GM23338 (cell line): ENCODE measurements around the gene BNIP5. TPM values are rescaled to one million over a fixed set of nuclear protein-coding genes. Genes with fewer than 3 reads are reported as not detected.

Experiments
- ATAC-seq: fragments of 200-7000 bp; cut with Tn5 transposase; 3 replicates; pipeline ENCODE4 v1.9.1; 2020
- DNase-seq: peaks from one replicate; pipeline ENCODE4 v3.0.0-alpha.2; 2015; ENCODE audit warnings: low spot score
- H2AFZ ChIP-seq: fragments of 200-600 bp; sonication (generic); 2 replicates; pipeline ENCODE4 v1.8.0; 2016; ENCODE audit warnings: antibody characterized with exemption, mild to moderate bottlenecking, moderate library complexity
- H3F3A ChIP-seq: fragments of 200-600 bp; sonication (generic); replicated peaks from 2 replicates; pipeline ENCODE4 v1.8.0; 2017; ENCODE audit warnings: antibody characterized with exemption, mixed run types, low read depth
- H3K27ac ChIP-seq: fragments of 200-600 bp; sonication (generic); 2 replicates; pipeline ENCODE4 v1.6.1; 2016; ENCODE audit warnings: low read depth
- H3K27me3 ChIP-seq: fragments of 200-600 bp; sonication (generic); 2 replicates; pipeline ENCODE4 v1.8.0; 2016; ENCODE audit warnings: mild to moderate bottlenecking, mixed run types, moderate library complexity; ENCODE audit not compliant: insufficient read depth
- H3K36me3 ChIP-seq: fragments of 200-600 bp; sonication (generic); 2 replicates; pipeline ENCODE4 v1.8.0; 2016; ENCODE audit warnings: mild to moderate bottlenecking; ENCODE audit not compliant: insufficient read depth
- H3K4me1 ChIP-seq: fragments of 200-600 bp; sonication (generic); 2 replicates; pipeline ENCODE4 v1.8.0; 2016; ENCODE audit warnings: mild to moderate bottlenecking, moderate library complexity; ENCODE audit not compliant: insufficient read depth
- H3K4me2 ChIP-seq: fragments of 200-600 bp; sonication (generic); 2 replicates; pipeline ENCODE4 v1.7.1; 2017; ENCODE audit warnings: mixed run types
- H3K4me3 ChIP-seq: fragments of 200-600 bp; sonication (generic); 2 replicates; pipeline ENCODE4 v1.6.1; 2016; ENCODE audit warnings: mixed run types
- H3K79me2 ChIP-seq: fragments of 200-600 bp; sonication (generic); replicated peaks from 2 replicates; pipeline ENCODE4 v1.8.0; 2017; ENCODE audit warnings: mild to moderate bottlenecking; ENCODE audit not compliant: insufficient read depth
- H3K9me2 ChIP-seq: fragments of 200-600 bp; sonication (generic); 2 replicates; pipeline ENCODE4 v1.8.0; 2017; ENCODE audit not compliant: insufficient read depth
- H4K20me1 ChIP-seq: fragments of 200-600 bp; sonication (generic); replicated peaks from 2 replicates; pipeline ENCODE4 v1.8.0; 2017; ENCODE audit warnings: mild to moderate bottlenecking; ENCODE audit not compliant: insufficient read depth
- H3K27ac Mint-ChIP-seq: 2 replicates; pipeline ENCODE4 v1.8.0; 2020; ENCODE audit warnings: inconsistent platforms, mild to moderate bottlenecking, moderate library complexity, mixed read lengths
- H3K27me3 Mint-ChIP-seq: 3 replicates; pipeline ENCODE4 v1.8.0; 2022; ENCODE audit warnings: low read depth, mild to moderate bottlenecking, moderate library complexity, mixed read lengths, inconsistent platforms; ENCODE audit not compliant: insufficient read depth, poor library complexity
- H3K36me3 Mint-ChIP-seq: 3 replicates; pipeline ENCODE4 v1.8.0; 2021; ENCODE audit warnings: low read depth, mild to moderate bottlenecking, inconsistent platforms, moderate library complexity, mixed read lengths
- H3K4me1 Mint-ChIP-seq: 3 replicates; pipeline ENCODE4 v1.8.0; 2020; ENCODE audit warnings: mild to moderate bottlenecking, inconsistent platforms, mixed read lengths
- H3K4me3 Mint-ChIP-seq: 3 replicates; pipeline ENCODE4 v1.8.0; 2021; ENCODE audit warnings: moderate library complexity, mild to moderate bottlenecking, inconsistent platforms, mixed read lengths
- H3K9me3 Mint-ChIP-seq: 3 replicates; pipeline ENCODE4 v1.8.0; 2020; ENCODE audit warnings: moderate library complexity, mild to moderate bottlenecking, inconsistent platforms, mixed read lengths
- EZH2 ChIP-seq: fragments of 200-600 bp; sonication (generic); IDR thresholded peaks from one replicate; pipeline ENCODE4 v1.8.0; 2017; ENCODE audit warnings: antibody characterized with exemption, mild to moderate bottlenecking, low read depth; ENCODE audit not compliant: unreplicated experiment
- JUNB ChIP-seq: IDR thresholded peaks from one replicate; pipeline ENCODE4 v1.6.1; 2016; ENCODE audit warnings: antibody characterized with exemption; ENCODE audit not compliant: unreplicated experiment
- NANOG ChIP-seq: IDR thresholded peaks from 2 replicates; pipeline ENCODE4 v1.6.1; 2016; ENCODE audit warnings: antibody characterized with exemption, borderline replicate concordance
- STAT1 ChIP-seq: IDR thresholded peaks from one replicate; pipeline ENCODE4 v1.6.1; 2016; ENCODE audit warnings: antibody characterized with exemption; ENCODE audit not compliant: unreplicated experiment
- polyA plus RNA-seq: library from polyadenylated mRNA; unstranded; fragments of >200 nt; fragmentation: Nextera tagmentation; extraction: Ambion mirVana; gene quantifications from 2 replicates; pipeline ENCODE4 v1.2.1, GENCODE V29; 2016
- total RNA-seq: library from RNA; depleted of rRNA; stranded (reverse); fragments of >200 nt; shearing (Covaris generic); gene quantifications from 2 replicates; pipeline ENCODE4 v1.2.3, GENCODE V29; 2014
- TF ChIP-seq, protein P1 (sequence below): IDR thresholded peaks from 2 replicates; pipeline ENCODE4 v1.6.1; 2016; ENCODE audit warnings: antibody characterized with exemption
- TF ChIP-seq, protein P2 (sequence below), 2 experiments: fragments of 200-600 bp in 1 of 2; sonication (generic) in 1 of 2; conservative IDR thresholded peaks; 2 replicates each; pipeline versions ENCODE4 v1.5.1 to v1.6.1; 2016 to 2017; ENCODE audit warnings: antibody characterized with exemption in 2 of 2, low read depth in 2 of 2, mild to moderate bottlenecking in 2 of 2, moderate library complexity in 1 of 2
- TF ChIP-seq, protein P3 (sequence below): fragments of 250-450 bp; sonication (Bioruptor Pico); IDR thresholded peaks from 2 replicates; pipeline ENCODE4 v1.5.0; 2020; ENCODE audit warnings: mild to moderate bottlenecking, moderate library complexity

Gene BNIP5
- total and polyA plus RNA-seq, 2 experiments from 2014 or later, result not detected

DNA sequence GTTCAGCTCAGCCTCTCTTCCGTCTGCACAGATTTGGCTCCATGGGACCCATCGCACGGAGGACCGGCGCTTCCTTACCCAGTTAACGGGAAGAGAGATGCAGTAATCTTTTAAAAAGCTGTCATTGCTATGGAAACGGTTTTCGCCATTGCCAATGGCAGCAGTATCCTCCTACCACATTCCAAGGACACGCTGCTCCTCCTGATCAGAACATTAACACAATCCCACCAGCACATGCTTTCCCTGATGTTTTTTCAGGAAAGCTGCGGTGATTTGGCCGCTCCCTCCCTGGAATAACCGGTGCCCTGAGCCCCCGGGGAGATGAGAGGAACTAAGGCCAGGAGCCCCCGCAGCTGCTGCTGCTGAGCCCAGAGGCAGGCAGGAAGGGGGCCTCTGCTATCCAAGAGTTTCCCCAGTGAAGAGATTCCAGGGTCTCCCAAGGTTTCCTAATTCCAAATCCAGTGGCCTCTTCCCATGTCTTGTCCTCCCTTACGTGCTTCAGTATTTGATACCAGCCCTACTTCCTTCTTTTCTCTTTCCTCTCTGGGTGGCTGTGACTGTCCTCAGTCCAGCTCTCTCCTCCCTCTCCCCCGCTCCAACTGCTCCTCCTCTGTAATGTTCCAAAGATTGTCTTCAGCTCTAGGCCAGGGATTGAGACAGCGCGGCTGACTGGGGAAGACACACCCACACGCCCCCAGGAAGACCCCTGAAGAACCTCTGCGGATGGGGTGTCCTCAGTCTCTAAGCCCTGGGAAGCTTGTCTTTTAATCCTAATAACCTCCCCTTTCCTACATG, 2.6 kb downstream of the BNIP5 start:
- Mint-ChIP-seq H3K4me1 (peaks cover 18% of the 10 kb centered on the region), H3K27ac (no peak overlapping the region), H3K9me3 (no peaks in the 10 kb centered on the region; the same call in 2 of the 3 replicates), H3K27me3 (peaks cover 15% of the 10 kb centered on the region), H3K4me3 (no peak overlapping the region; the same call in 2 of the 3 replicates), H3K36me3 (no peaks in the 10 kb centered on the region; the same call in 2 of the 3 replicates)
- DNase-seq (peak; percentile 34), ATAC-seq (no peak; the same call in 2 of the 3 replicates)
- Histone ChIP-seq H3K4me2 (0 out of 2 replicates have a peak overlapping the region, but pooled peaks have one; percentile 15), H3K9me2 (no peaks in the 10 kb centered on the region), H3K79me2 (no peaks in the 10 kb centered on the region), H2AFZ (peak overlapping the region; percentile 85; the same call in 1 of the 2 replicates), H3K27ac (no peak overlapping the region), H3K36me3 (no peaks in the 10 kb centered on the region), H3K27me3 (no peaks in the 10 kb centered on the region), H3K4me3 (no peak overlapping the region), H3F3A (no peaks in the 10 kb centered on the region), H4K20me1 (no peaks in the 10 kb centered on the region), H3K4me1 (no peaks in the 10 kb centered on the region; the same call in 1 of the 2 replicates)
- TF ChIP-seq JUNB, result no peak
- TF ChIP-seq STAT1, result no peak
- no peak for TF ChIP-seq NANOG
- no peak for TF ChIP-seq EZH2
- TF ChIP-seq, protein P1, sequence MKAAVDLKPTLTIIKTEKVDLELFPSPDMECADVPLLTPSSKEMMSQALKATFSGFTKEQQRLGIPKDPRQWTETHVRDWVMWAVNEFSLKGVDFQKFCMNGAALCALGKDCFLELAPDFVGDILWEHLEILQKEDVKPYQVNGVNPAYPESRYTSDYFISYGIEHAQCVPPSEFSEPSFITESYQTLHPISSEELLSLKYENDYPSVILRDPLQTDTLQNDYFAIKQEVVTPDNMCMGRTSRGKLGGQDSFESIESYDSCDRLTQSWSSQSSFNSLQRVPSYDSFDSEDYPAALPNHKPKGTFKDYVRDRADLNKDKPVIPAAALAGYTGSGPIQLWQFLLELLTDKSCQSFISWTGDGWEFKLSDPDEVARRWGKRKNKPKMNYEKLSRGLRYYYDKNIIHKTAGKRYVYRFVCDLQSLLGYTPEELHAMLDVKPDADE, result no peak

DNA sequence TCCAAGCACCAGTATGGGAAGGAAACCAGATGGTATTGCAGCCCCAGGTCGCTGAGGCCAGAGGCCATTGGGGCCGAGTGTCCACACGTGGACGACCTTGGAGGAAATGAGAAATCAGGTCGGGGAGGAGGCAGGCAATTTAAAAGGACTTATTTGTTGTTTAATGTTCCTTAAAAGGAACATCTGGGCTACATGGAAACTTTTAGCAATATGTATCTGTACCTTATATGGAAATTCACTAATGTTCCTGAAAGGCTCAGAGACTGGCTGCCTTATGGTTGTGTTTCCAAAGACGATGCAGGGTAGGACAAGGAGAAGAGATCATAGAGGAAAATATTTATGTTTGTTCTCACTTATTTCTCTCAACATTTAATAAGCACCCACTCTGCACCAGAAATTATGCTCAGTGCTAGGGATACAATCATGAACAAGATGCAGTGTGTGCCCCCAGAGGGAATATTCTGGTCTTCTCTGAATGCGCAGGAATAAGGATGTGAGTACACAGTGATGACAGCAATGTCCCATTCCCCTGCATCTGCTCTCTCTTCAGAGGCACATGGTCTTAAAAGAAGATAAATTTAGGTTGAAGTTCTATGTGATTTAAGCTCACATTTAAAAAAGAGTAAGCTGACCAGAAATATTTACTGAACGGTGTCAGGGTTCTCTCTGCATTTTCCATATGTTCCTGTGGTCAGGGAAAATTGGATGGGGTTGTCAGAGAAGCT, 3.4 kb downstream of the BNIP5 start:
- peaks cover 15% of the 10 kb centered on the region for H3K27me3 Mint-ChIP-seq
- no peak overlapping the region for H2AFZ ChIP-seq
- no peak overlapping the region for H3K4me3 Mint-ChIP-seq
- no peak overlapping the region for H3K4me3 ChIP-seq
- H3K27ac ChIP-seq, result no peak overlapping the region
- H3F3A ChIP-seq, result no peaks in the 10 kb centered on the region
- H3K36me3 Mint-ChIP-seq, result no peaks in the 10 kb centered on the region; the same call in 2 of the 3 replicates
- H3K4me1 ChIP-seq, result no peaks in the 10 kb centered on the region; the same call in 1 of the 2 replicates
- no peaks in the 10 kb centered on the region for H4K20me1 ChIP-seq
- peaks cover 18% of the 10 kb centered on the region for H3K4me1 Mint-ChIP-seq
- TF ChIP-seq, protein P1, result no peak
- TF ChIP-seq, protein P2, sequence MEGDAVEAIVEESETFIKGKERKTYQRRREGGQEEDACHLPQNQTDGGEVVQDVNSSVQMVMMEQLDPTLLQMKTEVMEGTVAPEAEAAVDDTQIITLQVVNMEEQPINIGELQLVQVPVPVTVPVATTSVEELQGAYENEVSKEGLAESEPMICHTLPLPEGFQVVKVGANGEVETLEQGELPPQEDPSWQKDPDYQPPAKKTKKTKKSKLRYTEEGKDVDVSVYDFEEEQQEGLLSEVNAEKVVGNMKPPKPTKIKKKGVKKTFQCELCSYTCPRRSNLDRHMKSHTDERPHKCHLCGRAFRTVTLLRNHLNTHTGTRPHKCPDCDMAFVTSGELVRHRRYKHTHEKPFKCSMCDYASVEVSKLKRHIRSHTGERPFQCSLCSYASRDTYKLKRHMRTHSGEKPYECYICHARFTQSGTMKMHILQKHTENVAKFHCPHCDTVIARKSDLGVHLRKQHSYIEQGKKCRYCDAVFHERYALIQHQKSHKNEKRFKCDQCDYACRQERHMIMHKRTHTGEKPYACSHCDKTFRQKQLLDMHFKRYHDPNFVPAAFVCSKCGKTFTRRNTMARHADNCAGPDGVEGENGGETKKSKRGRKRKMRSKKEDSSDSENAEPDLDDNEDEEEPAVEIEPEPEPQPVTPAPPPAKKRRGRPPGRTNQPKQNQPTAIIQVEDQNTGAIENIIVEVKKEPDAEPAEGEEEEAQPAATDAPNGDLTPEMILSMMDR (conservative IDR thresholded peaks at IDR 0.05; ENCODE audit: low read depth in 2 of 2), result no peak
- no peak for TF ChIP-seq NANOG
- TF ChIP-seq, protein P3, sequence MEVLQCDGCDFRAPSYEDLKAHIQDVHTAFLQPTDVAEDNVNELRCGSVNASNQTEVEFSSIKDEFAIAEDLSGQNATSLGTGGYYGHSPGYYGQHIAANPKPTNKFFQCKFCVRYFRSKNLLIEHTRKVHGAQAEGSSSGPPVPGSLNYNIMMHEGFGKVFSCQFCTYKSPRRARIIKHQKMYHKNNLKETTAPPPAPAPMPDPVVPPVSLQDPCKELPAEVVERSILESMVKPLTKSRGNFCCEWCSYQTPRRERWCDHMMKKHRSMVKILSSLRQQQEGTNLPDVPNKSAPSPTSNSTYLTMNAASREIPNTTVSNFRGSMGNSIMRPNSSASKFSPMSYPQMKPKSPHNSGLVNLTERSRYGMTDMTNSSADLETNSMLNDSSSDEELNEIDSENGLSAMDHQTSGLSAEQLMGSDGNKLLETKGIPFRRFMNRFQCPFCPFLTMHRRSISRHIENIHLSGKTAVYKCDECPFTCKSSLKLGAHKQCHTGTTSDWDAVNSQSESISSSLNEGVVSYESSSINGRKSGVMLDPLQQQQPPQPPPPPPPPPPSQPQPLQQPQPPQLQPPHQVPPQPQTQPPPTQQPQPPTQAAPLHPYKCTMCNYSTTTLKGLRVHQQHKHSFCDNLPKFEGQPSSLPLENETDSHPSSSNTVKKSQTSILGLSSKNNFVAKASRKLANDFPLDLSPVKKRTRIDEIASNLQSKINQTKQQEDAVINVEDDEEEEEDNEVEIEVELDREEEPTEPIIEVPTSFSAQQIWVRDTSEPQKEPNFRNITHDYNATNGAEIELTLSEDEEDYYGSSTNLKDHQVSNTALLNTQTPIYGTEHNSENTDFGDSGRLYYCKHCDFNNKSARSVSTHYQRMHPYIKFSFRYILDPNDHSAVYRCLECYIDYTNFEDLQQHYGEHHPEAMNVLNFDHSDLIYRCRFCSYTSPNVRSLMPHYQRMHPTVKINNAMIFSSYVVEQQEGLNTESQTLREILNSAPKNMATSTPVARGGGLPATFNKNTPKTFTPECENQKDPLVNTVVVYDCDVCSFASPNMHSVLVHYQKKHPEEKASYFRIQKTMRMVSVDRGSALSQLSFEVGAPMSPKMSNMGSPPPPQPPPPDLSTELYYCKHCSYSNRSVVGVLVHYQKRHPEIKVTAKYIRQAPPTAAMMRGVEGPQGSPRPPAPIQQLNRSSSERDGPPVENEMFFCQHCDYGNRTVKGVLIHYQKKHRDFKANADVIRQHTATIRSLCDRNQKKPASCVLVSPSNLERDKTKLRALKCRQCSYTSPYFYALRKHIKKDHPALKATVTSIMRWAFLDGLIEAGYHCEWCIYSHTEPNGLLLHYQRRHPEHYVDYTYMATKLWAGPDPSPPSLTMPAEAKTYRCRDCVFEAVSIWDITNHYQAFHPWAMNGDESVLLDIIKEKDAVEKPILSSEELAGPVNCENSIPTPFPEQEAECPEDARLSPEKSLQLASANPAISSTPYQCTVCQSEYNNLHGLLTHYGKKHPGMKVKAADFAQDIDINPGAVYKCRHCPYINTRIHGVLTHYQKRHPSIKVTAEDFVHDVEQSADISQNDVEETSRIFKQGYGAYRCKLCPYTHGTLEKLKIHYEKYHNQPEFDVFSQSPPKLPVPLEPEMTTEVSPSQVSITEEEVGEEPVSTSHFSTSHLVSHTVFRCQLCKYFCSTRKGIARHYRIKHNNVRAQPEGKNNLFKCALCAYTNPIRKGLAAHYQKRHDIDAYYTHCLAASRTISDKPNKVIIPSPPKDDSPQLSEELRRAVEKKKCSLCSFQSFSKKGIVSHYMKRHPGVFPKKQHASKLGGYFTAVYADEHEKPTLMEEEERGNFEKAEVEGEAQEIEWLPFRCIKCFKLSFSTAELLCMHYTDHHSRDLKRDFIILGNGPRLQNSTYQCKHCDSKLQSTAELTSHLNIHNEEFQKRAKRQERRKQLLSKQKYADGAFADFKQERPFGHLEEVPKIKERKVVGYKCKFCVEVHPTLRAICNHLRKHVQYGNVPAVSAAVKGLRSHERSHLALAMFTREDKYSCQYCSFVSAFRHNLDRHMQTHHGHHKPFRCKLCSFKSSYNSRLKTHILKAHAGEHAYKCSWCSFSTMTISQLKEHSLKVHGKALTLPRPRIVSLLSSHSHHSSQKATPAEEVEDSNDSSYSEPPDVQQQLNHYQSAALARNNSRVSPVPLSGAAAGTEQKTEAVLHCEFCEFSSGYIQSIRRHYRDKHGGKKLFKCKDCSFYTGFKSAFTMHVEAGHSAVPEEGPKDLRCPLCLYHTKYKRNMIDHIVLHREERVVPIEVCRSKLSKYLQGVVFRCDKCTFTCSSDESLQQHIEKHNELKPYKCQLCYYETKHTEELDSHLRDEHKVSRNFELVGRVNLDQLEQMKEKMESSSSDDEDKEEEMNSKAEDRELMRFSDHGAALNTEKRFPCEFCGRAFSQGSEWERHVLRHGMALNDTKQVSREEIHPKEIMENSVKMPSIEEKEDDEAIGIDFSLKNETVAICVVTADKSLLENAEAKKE (CRISPR knock-in tag), result no peak
- no peak overlapping the region for H3K4me2 ChIP-seq
- H3K9me3 Mint-ChIP-seq, result no peaks in the 10 kb centered on the region; the same call in 2 of the 3 replicates
- ATAC-seq, result no peak
- no peak overlapping the region for H3K27ac Mint-ChIP-seq
- DNase-seq, result no peak
- no peaks in the 10 kb centered on the region for H3K79me2 ChIP-seq
- no peaks in the 10 kb centered on the region for H3K9me2 ChIP-seq
- no peaks in the 10 kb centered on the region for H3K27me3 ChIP-seq
- H3K36me3 ChIP-seq, result no peaks in the 10 kb centered on the region
